OCI-LY1 (cell line): ENCODE results near the gene LRG1.

ENCODE experiments used
- EZH2 ChIP-seq: fragments of 200-600 bp; sonication (generic), shearing (Covaris generic); IDR thresholded peaks from 2 replicates; pipeline ENCODE4 v1.8.0; 2017; ENCODE audit warnings: borderline replicate concordance, mixed run types, mild to moderate bottlenecking, antibody characterized with exemption, low read length, moderate library complexity, mixed read lengths
- TF ChIP-seq, protein P1 (sequence below): fragments of 200-600 bp; sonication (generic), shearing (Covaris generic); IDR thresholded peaks from 2 replicates; pipeline ENCODE4 v1.5.1; 2017; ENCODE audit warnings: mild to moderate bottlenecking, antibody characterized with exemption, low read length, moderate library complexity, mixed read lengths

DNA sequence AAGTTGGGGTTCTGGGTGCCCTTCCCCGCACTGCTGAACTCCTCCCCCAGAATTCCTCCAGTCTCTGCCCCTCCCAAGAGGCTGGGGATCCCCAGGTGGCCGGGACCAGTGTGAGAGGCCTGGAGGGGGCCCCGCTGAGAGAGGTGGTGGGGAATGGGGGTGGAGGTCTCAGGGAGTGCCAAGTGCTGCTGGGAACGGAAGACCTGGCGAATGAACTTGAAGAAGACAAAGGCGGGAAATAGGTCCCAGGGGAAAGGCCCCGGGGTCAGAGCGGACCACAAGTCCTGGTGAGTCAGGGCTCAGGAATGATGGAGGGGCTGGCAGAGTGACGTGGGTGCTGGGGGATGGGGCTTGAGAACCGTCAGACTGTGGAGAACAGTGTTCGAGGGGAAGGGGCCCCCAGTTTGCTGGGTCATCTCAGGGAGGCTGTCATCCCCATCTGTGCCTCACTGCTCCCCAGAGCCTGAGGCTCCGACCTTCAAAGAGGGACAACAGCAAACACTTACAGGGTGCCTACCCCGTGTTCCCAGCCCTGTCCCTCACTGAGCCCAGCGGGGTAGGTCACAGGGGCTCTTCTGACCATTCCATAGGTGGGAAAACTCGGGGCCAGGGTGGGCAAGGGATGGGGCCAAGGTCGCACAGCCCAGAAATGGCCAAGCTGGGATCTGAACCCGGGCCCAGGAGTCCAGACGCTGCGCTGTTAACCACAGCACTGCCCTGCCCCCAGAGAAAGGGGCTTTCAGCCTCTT lies 35.6 kb upstream of the LRG1 start:
- TF ChIP-seq, protein P1, sequence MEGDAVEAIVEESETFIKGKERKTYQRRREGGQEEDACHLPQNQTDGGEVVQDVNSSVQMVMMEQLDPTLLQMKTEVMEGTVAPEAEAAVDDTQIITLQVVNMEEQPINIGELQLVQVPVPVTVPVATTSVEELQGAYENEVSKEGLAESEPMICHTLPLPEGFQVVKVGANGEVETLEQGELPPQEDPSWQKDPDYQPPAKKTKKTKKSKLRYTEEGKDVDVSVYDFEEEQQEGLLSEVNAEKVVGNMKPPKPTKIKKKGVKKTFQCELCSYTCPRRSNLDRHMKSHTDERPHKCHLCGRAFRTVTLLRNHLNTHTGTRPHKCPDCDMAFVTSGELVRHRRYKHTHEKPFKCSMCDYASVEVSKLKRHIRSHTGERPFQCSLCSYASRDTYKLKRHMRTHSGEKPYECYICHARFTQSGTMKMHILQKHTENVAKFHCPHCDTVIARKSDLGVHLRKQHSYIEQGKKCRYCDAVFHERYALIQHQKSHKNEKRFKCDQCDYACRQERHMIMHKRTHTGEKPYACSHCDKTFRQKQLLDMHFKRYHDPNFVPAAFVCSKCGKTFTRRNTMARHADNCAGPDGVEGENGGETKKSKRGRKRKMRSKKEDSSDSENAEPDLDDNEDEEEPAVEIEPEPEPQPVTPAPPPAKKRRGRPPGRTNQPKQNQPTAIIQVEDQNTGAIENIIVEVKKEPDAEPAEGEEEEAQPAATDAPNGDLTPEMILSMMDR = no peak
- no peak for TF ChIP-seq EZH2
